Endothelial cell (in vitro differentiated cells): Measurements from ENCODE around the gene TCF7. TPM values are rescaled to one million over a fixed set of nuclear protein-coding genes. Genes with fewer than 3 reads are reported as not detected.

Experiments used
- DNase-seq: peaks from one replicate; pipeline ENCODE4 v3.0.0; 2021; ENCODE audit warnings: low spot score
- H3K27ac Mint-ChIP-seq: one replicate; pipeline ENCODE4 v1.8.0; 2021; ENCODE audit warnings: mixed read lengths, inconsistent platforms; ENCODE audit not compliant: unreplicated experiment
- H3K27me3 Mint-ChIP-seq: one replicate; pipeline ENCODE4 v1.8.0; 2021; ENCODE audit warnings: mild to moderate bottlenecking, moderate library complexity, mixed read lengths, inconsistent platforms; ENCODE audit not compliant: unreplicated experiment
- H3K36me3 Mint-ChIP-seq: one replicate; pipeline ENCODE4 v1.8.0; 2021; ENCODE audit warnings: mild to moderate bottlenecking, low read depth, mixed read lengths, inconsistent platforms; ENCODE audit not compliant: unreplicated experiment
- H3K4me1 Mint-ChIP-seq: one replicate; pipeline ENCODE4 v1.8.0; 2021; ENCODE audit warnings: mild to moderate bottlenecking, mixed read lengths, inconsistent platforms; ENCODE audit not compliant: unreplicated experiment
- H3K4me3 Mint-ChIP-seq: one replicate; pipeline ENCODE4 v1.8.0; 2021; ENCODE audit warnings: mild to moderate bottlenecking, mixed read lengths, inconsistent platforms; ENCODE audit not compliant: unreplicated experiment
- H3K9me3 Mint-ChIP-seq: one replicate; pipeline ENCODE4 v1.8.0; 2021; ENCODE audit warnings: mixed read lengths, inconsistent platforms; ENCODE audit not compliant: unreplicated experiment
- total RNA-seq: library from RNA; stranded (reverse); fragmentation: NEBNext Ultra II Directional; extraction: Animal tissue kit (Norgen Biotek cat#: 25700); gene quantifications from one replicate; pipeline ENCODE4 v1.2.1, GENCODE V29; 2021; ENCODE audit not compliant: unreplicated experiment
- TF ChIP-seq, protein P1 (sequence below): fragments of 200-600 bp; sonication (generic); IDR thresholded peaks from one replicate; pipeline ENCODE4 v1.5.0; 2021; ENCODE audit warnings: antibody characterized with exemption; ENCODE audit not compliant: unreplicated experiment

The TCF7 gene
- total RNA-seq, 1 donor from 2014 or later: 9.5 TPM

DNA sequence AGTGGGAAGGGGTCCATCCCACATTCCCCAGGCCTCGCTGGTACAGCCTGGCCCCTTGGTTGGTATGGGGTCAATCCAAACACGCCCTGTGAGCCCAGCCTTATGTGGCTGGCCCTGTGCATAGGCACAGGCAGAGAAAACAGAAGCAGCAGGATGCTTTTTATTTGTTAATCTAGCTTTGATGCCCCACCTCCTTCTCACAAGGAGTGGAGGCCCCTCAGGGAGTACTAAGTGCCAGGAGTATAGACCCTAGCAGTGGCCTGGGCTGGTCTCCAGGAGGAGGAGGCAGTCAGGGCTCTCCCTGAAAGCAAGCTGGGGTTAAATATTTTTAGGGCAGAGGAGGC lies 14.6 kb upstream of the TCF7 start:
- Mint-ChIP-seq H3K27me3 (peaks cover 3% of the 10 kb centered on the region), H3K36me3 (no peaks in the 10 kb centered on the region), H3K4me1 (peaks cover 4% of the 10 kb centered on the region), H3K4me3 (no peak overlapping the region), H3K27ac (no peak overlapping the region), H3K9me3 (no peaks in the 10 kb centered on the region)
- TF ChIP-seq, protein P1, sequence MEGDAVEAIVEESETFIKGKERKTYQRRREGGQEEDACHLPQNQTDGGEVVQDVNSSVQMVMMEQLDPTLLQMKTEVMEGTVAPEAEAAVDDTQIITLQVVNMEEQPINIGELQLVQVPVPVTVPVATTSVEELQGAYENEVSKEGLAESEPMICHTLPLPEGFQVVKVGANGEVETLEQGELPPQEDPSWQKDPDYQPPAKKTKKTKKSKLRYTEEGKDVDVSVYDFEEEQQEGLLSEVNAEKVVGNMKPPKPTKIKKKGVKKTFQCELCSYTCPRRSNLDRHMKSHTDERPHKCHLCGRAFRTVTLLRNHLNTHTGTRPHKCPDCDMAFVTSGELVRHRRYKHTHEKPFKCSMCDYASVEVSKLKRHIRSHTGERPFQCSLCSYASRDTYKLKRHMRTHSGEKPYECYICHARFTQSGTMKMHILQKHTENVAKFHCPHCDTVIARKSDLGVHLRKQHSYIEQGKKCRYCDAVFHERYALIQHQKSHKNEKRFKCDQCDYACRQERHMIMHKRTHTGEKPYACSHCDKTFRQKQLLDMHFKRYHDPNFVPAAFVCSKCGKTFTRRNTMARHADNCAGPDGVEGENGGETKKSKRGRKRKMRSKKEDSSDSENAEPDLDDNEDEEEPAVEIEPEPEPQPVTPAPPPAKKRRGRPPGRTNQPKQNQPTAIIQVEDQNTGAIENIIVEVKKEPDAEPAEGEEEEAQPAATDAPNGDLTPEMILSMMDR: no peak
- DNase-seq: no peak

DNA sequence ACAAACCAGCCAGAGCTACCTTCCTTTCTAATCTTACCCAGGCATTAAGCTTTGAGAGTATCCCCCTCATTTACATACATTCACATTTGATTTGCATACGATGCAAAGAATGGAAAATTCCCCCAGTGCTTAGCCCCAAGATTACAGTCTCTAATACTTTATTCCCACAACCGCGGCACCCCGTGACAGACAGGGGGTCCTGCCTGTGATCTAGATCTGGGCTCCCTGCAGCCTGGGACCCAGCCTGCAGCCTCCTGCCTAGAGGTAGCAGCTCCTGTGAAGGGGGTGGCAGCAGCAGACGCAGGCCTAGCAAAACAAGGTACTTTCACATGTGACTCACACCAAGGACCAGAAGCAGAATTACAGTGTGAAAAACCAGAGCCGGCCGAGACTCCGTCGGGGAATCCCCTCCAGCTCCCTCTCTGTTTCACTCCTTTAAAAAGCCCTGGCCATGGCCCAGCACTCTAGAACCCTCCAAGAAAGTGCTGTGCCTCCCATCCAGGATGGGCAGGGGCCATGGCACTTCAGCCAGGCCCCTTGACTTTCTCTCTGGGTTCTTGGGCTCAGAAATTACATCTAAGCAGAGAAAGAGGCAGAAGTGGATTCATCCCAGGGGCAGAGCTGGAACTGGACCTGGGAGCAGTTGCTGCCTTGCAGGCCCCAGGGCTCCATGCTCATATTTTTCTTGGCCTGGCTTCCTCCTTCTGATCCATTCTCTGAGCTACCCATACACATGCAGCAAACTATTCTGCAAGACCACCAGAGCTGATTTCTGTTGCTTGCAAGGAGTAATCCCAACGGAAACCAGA lies 14.0 kb upstream of the TCF7 start:
- H3K9me3 Mint-ChIP-seq: no peaks in the 10 kb centered on the region
- peaks cover 4% of the 10 kb centered on the region for H3K4me1 Mint-ChIP-seq
- TF ChIP-seq, protein P1: no peak
- DNase-seq: no peak
- no peaks in the 10 kb centered on the region for H3K36me3 Mint-ChIP-seq
- no peak overlapping the region for H3K4me3 Mint-ChIP-seq
- H3K27ac Mint-ChIP-seq: no peak overlapping the region
- peaks cover 3% of the 10 kb centered on the region for H3K27me3 Mint-ChIP-seq

DNA sequence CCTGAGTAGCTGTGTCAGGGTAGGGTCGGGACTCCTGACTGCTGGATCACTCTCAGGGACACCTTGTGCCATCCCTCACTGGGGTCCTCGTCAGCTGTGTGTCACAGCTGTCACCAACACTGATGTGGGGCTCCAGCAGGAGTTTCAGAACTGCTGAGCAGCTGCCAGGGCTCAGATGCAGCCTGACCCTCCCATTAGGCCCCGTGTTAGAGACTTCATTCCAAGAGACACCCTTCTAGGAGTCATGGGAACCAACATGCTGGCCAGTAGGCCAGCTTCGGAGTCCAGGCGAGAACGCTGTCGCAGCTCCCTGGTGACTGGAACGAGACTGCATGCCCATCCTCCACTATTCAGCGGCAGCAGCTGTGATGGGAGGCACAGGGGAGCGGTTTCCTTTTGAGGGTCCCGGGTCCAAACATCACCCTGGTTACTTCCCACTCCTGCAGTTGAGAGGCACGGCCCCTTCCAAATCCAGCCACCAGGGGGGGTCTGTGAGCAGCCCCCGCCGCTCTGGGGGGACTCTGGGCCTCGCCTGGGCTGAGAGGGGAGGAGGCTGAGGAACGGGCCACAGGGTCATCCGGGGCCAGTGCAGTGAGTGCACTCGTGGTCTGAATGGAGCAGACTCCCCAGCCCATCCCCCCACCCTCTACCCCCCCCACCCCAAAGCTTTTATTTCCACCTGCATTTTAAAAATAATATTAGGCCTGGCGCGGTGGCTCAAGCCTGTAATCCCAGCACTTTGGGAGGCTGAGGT lies 12.6 kb upstream of the TCF7 start:
- Mint-ChIP-seq H3K36me3 (peaks cover 2% of the 10 kb centered on the region), H3K27me3 (peaks cover 3% of the 10 kb centered on the region), H3K4me1 (no peaks in the 10 kb centered on the region), H3K27ac (no peak overlapping the region), H3K9me3 (no peaks in the 10 kb centered on the region), H3K4me3 (no peak overlapping the region)
- peak; percentile 90 for DNase-seq
- TF ChIP-seq, protein P1: peak; percentile 83

DNA sequence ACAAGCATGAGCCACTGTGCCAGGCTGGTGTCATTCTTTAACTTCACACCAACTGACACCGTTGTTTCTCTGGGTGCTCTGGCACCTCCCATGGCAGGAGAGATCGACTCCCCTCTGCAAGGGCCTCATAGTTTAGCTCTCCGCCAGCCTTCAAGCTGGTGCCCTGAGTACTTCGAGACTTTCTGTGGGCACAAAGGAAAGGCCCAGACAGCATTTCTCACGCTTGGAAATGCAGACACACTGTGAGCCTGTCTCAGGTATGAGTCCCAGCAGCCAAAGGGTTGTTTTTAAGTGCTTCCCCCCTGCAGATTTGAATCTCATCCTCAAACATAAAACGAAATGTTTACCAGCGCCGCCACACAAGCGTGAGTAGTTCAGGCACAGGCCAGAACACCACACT lies 11.1 kb upstream of the TCF7 start:
- Mint-ChIP-seq H3K9me3 (no peaks in the 10 kb centered on the region), H3K27me3 (peaks cover 4% of the 10 kb centered on the region), H3K4me1 (peaks cover 13% of the 10 kb centered on the region), H3K36me3 (peaks cover 2% of the 10 kb centered on the region), H3K27ac (no peak overlapping the region), H3K4me3 (no peak overlapping the region)
- DNase-seq: no peak
- TF ChIP-seq, protein P1: no peak
